Kidney (tissue), 14 donors: ENCODE data around the gene TOX3. TPM values are rescaled to one million over a fixed set of nuclear protein-coding genes. Genes with fewer than 3 reads are reported as not detected.

Experiments used
- DNase-seq, 5 donors: peaks; one replicate each; pipeline ENCODE4 v3.0.0-alpha.2; 2013 to 2020
- FAIRE-seq: peaks from 2 replicates; lab custom pipeline; 2012; peaks lifted over from hg19 to GRCh38; lab: Jason Lieb, UNC
- H3K27ac ChIP-seq, 2 donors: one replicate each; pipeline ENCODE4 v1.7.0; 2013; ENCODE audit warnings: low read depth in 2 of 2, low read length in 2 of 2, inconsistent platforms in 1 of 2
- H3K27me3 ChIP-seq: one replicate; pipeline ENCODE4 v1.7.1; 2013; ENCODE audit warnings: low read length, inconsistent platforms; ENCODE audit not compliant: control insufficient read depth, insufficient read depth
- H3K36me3 ChIP-seq, 3 donors: one replicate each; pipeline versions ENCODE4 v1.7.0 to v1.7.1; 2013; ENCODE audit warnings: low read length in 3 of 3, control low read depth in 1 of 3, inconsistent platforms in 1 of 3; ENCODE audit not compliant: insufficient read depth in 3 of 3, control insufficient read depth in 2 of 3
- H3K4me1 ChIP-seq, 3 donors: one replicate each; pipeline versions ENCODE4 v1.7.0 to v1.7.1; 2013; ENCODE audit warnings: low read length in 3 of 3, inconsistent platforms in 1 of 3, low read depth in 1 of 3; ENCODE audit not compliant: control insufficient read depth in 2 of 3, insufficient read depth in 2 of 3
- H3K4me3 ChIP-seq, 3 donors: one replicate each; pipeline versions ENCODE4 v1.7.0 to v1.8.1; 2013; ENCODE audit warnings: low read length in 3 of 3, control low read depth in 1 of 3, inconsistent platforms in 1 of 3
- H3K9ac ChIP-seq, 3 donors: one replicate each; pipeline versions ENCODE4 v1.7.0 to v1.7.1; 2013; ENCODE audit warnings: low read length in 3 of 3, control low read depth in 1 of 3, inconsistent platforms in 1 of 3
- H3K9me3 ChIP-seq, 3 donors: one replicate each; pipeline versions ENCODE4 v1.7.0 to v1.7.1; 2013; ENCODE audit warnings: low read length in 3 of 3, control low read depth in 1 of 3, inconsistent platforms in 1 of 3; ENCODE audit not compliant: control insufficient read depth in 2 of 3, insufficient read depth in 1 of 3
- intact Hi-C: fragments of 100-400 bp; cut with DNase I; formaldehyde crosslinking; loops from one replicate; pipeline ENCODE4 v1.11.1; 2022
- polyA plus RNA-seq: library from polyadenylated mRNA; stranded (reverse); fragments of 350-450 nt; fragmentation: Illumina TruSeq; extraction: RNeasy Lipid Tissue Mini Kit (QIAGEN cat#74804); gene quantifications from one replicate; pipeline ENCODE4 v1.2.3, GENCODE V29; 2014; ENCODE audit warnings: low read depth, low replicate concordance; ENCODE audit not compliant: insufficient read depth
- total RNA-seq: library from RNA; stranded (reverse); fragmentation: NEBNext Ultra II Directional; extraction: Animal tissue kit (Norgen Biotek cat#: 25700); gene quantifications from one replicate; pipeline ENCODE4 v1.2.1, GENCODE V29; 2021
- TF ChIP-seq, protein P1 (sequence below): IDR thresholded peaks from 3 replicates; pipeline ENCODE4 v1.5.1; 2012; ENCODE audit warnings: mild to moderate bottlenecking, moderate library complexity, borderline replicate concordance; ENCODE audit not compliant: insufficient read depth; ENCODE audit errors: extremely low read depth
- donor health status: control.
- donor health status: control.
- donor health status: control.
- donor health status: control.
- donor health status: control.
- donor health status: DM: yes; HTN: yes; CAD: no.
- donor health status: Normal renal cell carcinoma (clear cell type).

The TOX3 gene
- total and polyA plus RNA-seq, 2 donors from 2014 or later: 8.7 to 16.2 TPM

GRCh38 chr16:52581530-52581929, 34.6 kb upstream of the TOX3 start:
- TF ChIP-seq, protein P1, sequence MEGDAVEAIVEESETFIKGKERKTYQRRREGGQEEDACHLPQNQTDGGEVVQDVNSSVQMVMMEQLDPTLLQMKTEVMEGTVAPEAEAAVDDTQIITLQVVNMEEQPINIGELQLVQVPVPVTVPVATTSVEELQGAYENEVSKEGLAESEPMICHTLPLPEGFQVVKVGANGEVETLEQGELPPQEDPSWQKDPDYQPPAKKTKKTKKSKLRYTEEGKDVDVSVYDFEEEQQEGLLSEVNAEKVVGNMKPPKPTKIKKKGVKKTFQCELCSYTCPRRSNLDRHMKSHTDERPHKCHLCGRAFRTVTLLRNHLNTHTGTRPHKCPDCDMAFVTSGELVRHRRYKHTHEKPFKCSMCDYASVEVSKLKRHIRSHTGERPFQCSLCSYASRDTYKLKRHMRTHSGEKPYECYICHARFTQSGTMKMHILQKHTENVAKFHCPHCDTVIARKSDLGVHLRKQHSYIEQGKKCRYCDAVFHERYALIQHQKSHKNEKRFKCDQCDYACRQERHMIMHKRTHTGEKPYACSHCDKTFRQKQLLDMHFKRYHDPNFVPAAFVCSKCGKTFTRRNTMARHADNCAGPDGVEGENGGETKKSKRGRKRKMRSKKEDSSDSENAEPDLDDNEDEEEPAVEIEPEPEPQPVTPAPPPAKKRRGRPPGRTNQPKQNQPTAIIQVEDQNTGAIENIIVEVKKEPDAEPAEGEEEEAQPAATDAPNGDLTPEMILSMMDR: peak; percentile 41
- H3K9me3 ChIP-seq: no peaks in the 10 kb centered on the region
- no peaks in the 10 kb centered on the region for H3K4me1 ChIP-seq
- no peaks in the 10 kb centered on the region for H3K36me3 ChIP-seq
- no peaks in the 10 kb centered on the region for H3K27me3 ChIP-seq
- no peak overlapping the region for H3K4me3 ChIP-seq
- FAIRE-seq (no peak), DNase-seq (no peak)
- intact Hi-C loops: no loop called here
- no peak overlapping the region for H3K9ac ChIP-seq
- no peak overlapping the region for H3K27ac ChIP-seq

DNA sequence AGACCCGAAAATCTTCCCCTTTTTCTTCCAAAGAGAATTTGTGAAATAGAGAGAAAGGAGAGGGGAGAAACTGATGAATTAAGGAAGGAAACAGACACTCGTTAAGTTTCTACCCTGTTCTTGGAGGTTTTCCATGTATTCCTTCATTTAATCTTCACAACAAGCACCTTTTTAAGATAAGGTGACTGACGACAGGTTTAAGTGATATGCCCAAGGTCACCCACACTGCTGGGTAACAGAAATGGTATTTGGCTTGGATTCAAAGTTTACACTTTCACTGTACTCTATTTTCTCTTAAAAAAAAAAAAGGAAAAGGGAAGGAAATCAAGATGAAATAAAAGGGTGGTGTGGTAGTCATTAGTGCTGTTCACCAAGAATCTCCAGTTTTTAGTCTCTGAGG, 33.5 kb upstream of the TOX3 start:
- no peaks in the 10 kb centered on the region for H3K4me1 ChIP-seq
- DNase-seq (no peak), FAIRE-seq (no peak)
- TF ChIP-seq, protein P1: no peak
- H3K36me3 ChIP-seq: no peaks in the 10 kb centered on the region
- H3K4me3 ChIP-seq: no peak overlapping the region
- no peak overlapping the region for H3K9ac ChIP-seq
- no peaks in the 10 kb centered on the region for H3K9me3 ChIP-seq
- no peaks in the 10 kb centered on the region for H3K27me3 ChIP-seq
- intact Hi-C loops: no loop called here
- peak overlapping the region in 1 of 2 donors; percentile 15 for H3K27ac ChIP-seq

- no peak overlapping the region for H3K27ac ChIP-seq
- TF ChIP-seq, protein P1: no peak
- intact Hi-C loops: loop anchor here (5.0 kb wide), 1 partner anchor 48 kb away; no protein-coding TSS in a partner anchor
- peaks cover 0 to 1% (median 0%) of the 10 kb centered on the region in 3 donors for H3K4me1 ChIP-seq
- no peak for FAIRE-seq
- no peak overlapping the region for H3K4me3 ChIP-seq
- no peak overlapping the region for H3K9ac ChIP-seq
- no peaks in the 10 kb centered on the region for H3K9me3 ChIP-seq
- no peak for DNase-seq
- no peaks in the 10 kb centered on the region for H3K27me3 ChIP-seq
- no peaks in the 10 kb centered on the region for H3K36me3 ChIP-seq
Observed at GRCh38 chr16:52578829-52579498, 32.0 kb upstream of the TOX3 start.
